ENCODE results near the gene ZC3H4. TPM values are rescaled to one million over a fixed set of nuclear protein-coding genes. Genes with fewer than 3 reads are reported as not detected.
A peak's percentile ranks its signal among the peaks of the same experiment; 100 is the strongest.

The ZC3H4 gene
- total RNA-seq, 1 donor from 2014 or later = 53.1 TPM

- no peak overlapping the region for H3K4me3 Mint-ChIP-seq (ENCODE audit: unreplicated experiment)
- TF ChIP-seq CTCF (IDR thresholded peaks at IDR 0.05) = no peak
- H3K27ac Mint-ChIP-seq (ENCODE audit: unreplicated experiment) = no peak overlapping the region
- peaks cover 22% of the 10 kb centered on the region for H3K36me3 Mint-ChIP-seq (ENCODE audit: unreplicated experiment)
- no peaks in the 10 kb centered on the region for H3K27me3 Mint-ChIP-seq (ENCODE audit: unreplicated experiment)
- H3K4me1 Mint-ChIP-seq (ENCODE audit: unreplicated experiment) = no peaks in the 10 kb centered on the region
- no peaks in the 10 kb centered on the region for H3K9me3 Mint-ChIP-seq (ENCODE audit: unreplicated experiment)
- no peak for DNase-seq (ENCODE audit: extremely low spot score, unreplicated experiment)
Measured at GRCh38 chr19:47066376-47067214, 47.0 kb downstream of the ZC3H4 start.

- Mint-ChIP-seq H3K4me3 (ENCODE audit: unreplicated experiment) (no peak overlapping the region), H3K4me1 (ENCODE audit: unreplicated experiment) (no peaks in the 10 kb centered on the region), H3K9me3 (ENCODE audit: unreplicated experiment) (no peaks in the 10 kb centered on the region), H3K27me3 (ENCODE audit: unreplicated experiment) (no peaks in the 10 kb centered on the region), H3K36me3 (ENCODE audit: unreplicated experiment) (peaks cover 10% of the 10 kb centered on the region), H3K27ac (ENCODE audit: unreplicated experiment) (no peak overlapping the region)
- no peak for TF ChIP-seq CTCF (IDR thresholded peaks at IDR 0.05)
- DNase-seq (ENCODE audit: extremely low spot score, unreplicated experiment) = no peak
Measured at GRCh38 chr19:47065242-47065641, 48.3 kb downstream of the ZC3H4 start.

GRCh38 chr19:47063874-47064273 is 49.7 kb downstream of the ZC3H4 start:
- peaks cover 5% of the 10 kb centered on the region for H3K36me3 Mint-ChIP-seq (ENCODE audit: unreplicated experiment)
- H3K9me3 Mint-ChIP-seq (ENCODE audit: unreplicated experiment) = no peaks in the 10 kb centered on the region
- H3K4me3 Mint-ChIP-seq (ENCODE audit: unreplicated experiment) = no peak overlapping the region
- no peaks in the 10 kb centered on the region for H3K4me1 Mint-ChIP-seq (ENCODE audit: unreplicated experiment)
- TF ChIP-seq CTCF (IDR thresholded peaks at IDR 0.05) = no peak
- H3K27ac Mint-ChIP-seq (ENCODE audit: unreplicated experiment) = no peak overlapping the region
- H3K27me3 Mint-ChIP-seq (ENCODE audit: unreplicated experiment) = no peaks in the 10 kb centered on the region
- no peak for DNase-seq (ENCODE audit: extremely low spot score, unreplicated experiment)

GRCh38 chr19:47058621-47059022 is 55.0 kb downstream of the ZC3H4 start:
- peaks cover 17% of the 10 kb centered on the region for H3K4me1 Mint-ChIP-seq (ENCODE audit: unreplicated experiment)
- H3K36me3 Mint-ChIP-seq (ENCODE audit: unreplicated experiment) = no peaks in the 10 kb centered on the region
- no peaks in the 10 kb centered on the region for H3K9me3 Mint-ChIP-seq (ENCODE audit: unreplicated experiment)
- no peak for DNase-seq (ENCODE audit: extremely low spot score, unreplicated experiment)
- H3K4me3 Mint-ChIP-seq (ENCODE audit: unreplicated experiment) = no peak overlapping the region
- H3K27ac Mint-ChIP-seq (ENCODE audit: unreplicated experiment) = no peak overlapping the region
- no peaks in the 10 kb centered on the region for H3K27me3 Mint-ChIP-seq (ENCODE audit: unreplicated experiment)
- TF ChIP-seq CTCF (IDR thresholded peaks at IDR 0.05) = no peak

GRCh38 chr19:47057328-47057727 is 56.2 kb downstream of the ZC3H4 start:
- Mint-ChIP-seq H3K36me3 (ENCODE audit: unreplicated experiment) (no peaks in the 10 kb centered on the region), H3K27me3 (ENCODE audit: unreplicated experiment) (no peaks in the 10 kb centered on the region), H3K27ac (ENCODE audit: unreplicated experiment) (peak overlapping the region; percentile 35), H3K4me3 (ENCODE audit: unreplicated experiment) (no peak overlapping the region), H3K4me1 (ENCODE audit: unreplicated experiment) (peaks cover 17% of the 10 kb centered on the region), H3K9me3 (ENCODE audit: unreplicated experiment) (no peaks in the 10 kb centered on the region)
- DNase-seq (ENCODE audit: extremely low spot score, unreplicated experiment) = no peak
- no peak for TF ChIP-seq CTCF (IDR thresholded peaks at IDR 0.05)

Measured in osteocyte (in vitro differentiated cells).